GM11168 (cell line): ENCODE measurements around the gene B9D2.

Source experiments
- in situ Hi-C: fragments of 300-500 bp; cut with MboI; formaldehyde crosslinking; loops from one replicate; pipeline ENCODE4 v1.12.0; 2022; ENCODE audit warnings: low sequenced_read_pairs; ENCODE audit not compliant: unreplicated experiment

B9D2 gene

GRCh38 chr19:41330946-41331678, 32.8 kb downstream of the B9D2 start:
- in situ Hi-C loops, result no loop called here

- in situ Hi-C loops, result no loop called here
Measured at GRCh38 chr19:41330481-41330880, 33.5 kb downstream of the B9D2 start.

GRCh38 chr19:41328842-41329225, 35.1 kb downstream of the B9D2 start:
- in situ Hi-C loops, result no loop called here

- in situ Hi-C loops, result no loop called here
Measured at GRCh38 chr19:41328157-41328841, 35.6 kb downstream of the B9D2 start.

GRCh38 chr19:41327576-41328156, 36.3 kb downstream of the B9D2 start:
- in situ Hi-C loops, result no loop called here

- in situ Hi-C loops, result no loop called here
Measured at GRCh38 chr19:41327076-41327575, 36.8 kb downstream of the B9D2 start.

GRCh38 chr19:41325947-41326706, 37.8 kb downstream of the B9D2 start:
- in situ Hi-C loops, result no loop called here

GRCh38 chr19:41325640-41325946, 38.4 kb downstream of the B9D2 start:
- in situ Hi-C loops, result no loop called here

- in situ Hi-C loops, result no loop called here
Measured at GRCh38 chr19:41324921-41325639, 38.9 kb downstream of the B9D2 start.

GRCh38 chr19:41324231-41324702, 39.7 kb downstream of the B9D2 start:
- in situ Hi-C loops, result no loop called here

GRCh38 chr19:41323430-41324125, 40.4 kb downstream of the B9D2 start:
- in situ Hi-C loops, result no loop called here

GRCh38 chr19:41323023-41323422, 40.9 kb downstream of the B9D2 start:
- in situ Hi-C loops, result no loop called here

- in situ Hi-C loops, result no loop called here
Measured at GRCh38 chr19:41322451-41322850, 41.5 kb downstream of the B9D2 start.

- in situ Hi-C loops, result no loop called here
Measured at GRCh38 chr19:41321600-41322270, 42.2 kb downstream of the B9D2 start.

- in situ Hi-C loops, result no loop called here
Measured at GRCh38 chr19:41321204-41321599, 42.7 kb downstream of the B9D2 start.

- in situ Hi-C loops, result no loop called here
Measured at GRCh38 chr19:41320568-41320967, 43.4 kb downstream of the B9D2 start.

GRCh38 chr19:41320185-41320518, 43.8 kb downstream of the B9D2 start:
- in situ Hi-C loops, result no loop called here

GRCh38 chr19:41319500-41320184, 44.3 kb downstream of the B9D2 start:
- in situ Hi-C loops, result loop anchor here (10.0 kb wide), 1 partner anchor 115 kb away; no protein-coding TSS in a partner anchor
